Measurements from ENCODE around the gene DRGX. TPM values are rescaled to one million over a fixed set of nuclear protein-coding genes. Genes with fewer than 3 reads are reported as not detected.

Gene DRGX
- total and polyA plus RNA-seq, 10 of the 15 experiments (the other 5 are each of a cell fraction or from before 2014, with no cell fraction given), result not detected

DNA sequence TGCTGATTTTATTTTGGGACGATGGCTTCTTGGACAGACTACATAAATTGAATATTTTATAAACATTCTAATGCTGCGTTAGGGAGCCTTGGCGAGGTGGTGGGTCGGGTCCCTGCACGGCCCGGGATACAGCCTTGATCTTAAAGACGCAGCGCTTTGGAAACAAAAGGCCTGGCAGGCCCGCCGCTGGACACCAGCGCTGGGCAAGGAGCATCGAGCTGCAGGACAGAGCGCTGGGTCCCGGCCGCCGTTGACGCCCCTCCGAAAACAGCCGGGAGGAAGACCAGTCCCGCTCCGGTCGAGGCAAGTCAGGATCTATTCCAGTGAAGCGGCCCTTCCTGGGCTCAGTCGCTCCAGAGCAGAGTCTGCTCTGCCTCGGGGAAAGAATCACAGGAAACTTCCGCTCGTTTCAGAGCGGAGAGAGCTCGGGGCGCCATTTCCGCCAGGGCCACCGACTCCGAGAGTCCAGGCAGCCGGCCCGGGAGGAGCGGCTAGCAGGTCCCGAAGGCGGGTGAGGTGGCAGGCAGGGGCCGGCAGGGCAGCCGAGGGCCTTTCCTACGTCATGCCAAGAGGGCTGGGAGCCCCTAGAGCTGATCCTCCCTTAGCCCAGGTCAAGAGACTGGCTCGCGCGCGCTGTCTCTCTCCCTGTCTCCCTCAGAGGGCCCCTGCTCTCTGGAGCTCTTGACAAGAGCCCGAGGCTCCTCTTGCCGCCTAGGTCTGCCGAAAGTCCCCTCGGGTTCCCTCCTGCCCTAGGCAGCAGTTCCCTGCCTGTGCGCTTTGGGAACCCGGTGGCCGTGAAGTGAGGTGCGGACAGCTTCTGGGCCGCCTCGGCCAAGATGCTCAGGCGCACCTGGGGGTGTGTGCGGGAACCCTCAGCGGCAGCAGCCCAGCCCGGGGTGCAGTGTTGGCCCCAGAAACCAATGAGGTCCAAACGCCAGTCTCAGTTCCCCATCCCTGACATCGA lies 1.4 kb upstream of the DRGX start:
- Histone ChIP-seq H3K9me3 (replicated peaks; ENCODE audit: control insufficient read depth, insufficient read depth, low read length) (no peaks in the 10 kb centered on the region; the same call in 2 of the 3 replicates), H3K27ac (ENCODE audit: control insufficient read depth, insufficient read depth) (no peak overlapping the region), H3K4me2 (ENCODE audit: control insufficient read depth, insufficient read depth) (no peak overlapping the region), H3K79me2 (ENCODE audit: control insufficient read depth, insufficient read depth, low read length) (no peaks in the 10 kb centered on the region), H3K4me3 (no peak overlapping the region), H3K4me1 (ENCODE audit: control insufficient read depth, insufficient read depth, low read length) (no peaks in the 10 kb centered on the region), H3K27me3 (replicated peaks in 1 of 2; ENCODE audit: control insufficient read depth in 2 of 2, insufficient read depth in 2 of 2, low read length in 1 of 2) (peaks cover 13 to 17% of the 10 kb centered on the region in 2 experiments), H4K20me1 (ENCODE audit: control insufficient read depth, insufficient read depth) (no peaks in the 10 kb centered on the region), H2AFZ (ENCODE audit: control insufficient read depth, low read depth, low read length) (no peak overlapping the region), H3K36me3 (ENCODE audit: control insufficient read depth in 2 of 2, insufficient read depth in 2 of 2, low read length in 1 of 2) (no peaks in the 10 kb centered on the region), H3K9ac (ENCODE audit: control insufficient read depth, insufficient read depth, low read length) (no peak overlapping the region)
- TF ChIP-seq SUZ12 (IDR thresholded peaks at IDR 0.05; ENCODE audit: unreplicated experiment) (peak; percentile 72), JUND (IDR thresholded peaks at IDR 0.05; ENCODE audit: low read depth, low read length) (no peak)
- ATAC-seq (no peak; the same call in 2 of the 3 replicates), FAIRE-seq (no peak), DNase-seq (ENCODE audit: low read depth, low spot score) (no peak)
- WGBS (ENCODE audit: insufficient coverage, insufficient replicate concordance, low lambda C conversion rate, missing lambda C conversion rate), result 41% methylated on average over 52 of the region's 61 CpGs
- intact Hi-C loops (cut with micrococcal nuclease; ENCODE audit: unreplicated experiment) (no loop called here), in situ Hi-C loops (cut with MboI) (no loop called here)
- POLR2A ChIA-PET, result no interaction called here
- CTCF ChIA-PET, result interaction anchor here (0.6 kb wide), 1 partner anchor 837 kb away, joined by 3 read pairs; no protein-coding TSS in a partner anchor
- RAD21 ChIA-PET (ENCODE audit: unreplicated experiment), result no interaction called here
- SMC1A ChIA-PET (ENCODE audit: uncharacterized antibody, unreplicated experiment), result no interaction called here
- no TSS peak for BruUV-seq (replicated peaks)

DNA sequence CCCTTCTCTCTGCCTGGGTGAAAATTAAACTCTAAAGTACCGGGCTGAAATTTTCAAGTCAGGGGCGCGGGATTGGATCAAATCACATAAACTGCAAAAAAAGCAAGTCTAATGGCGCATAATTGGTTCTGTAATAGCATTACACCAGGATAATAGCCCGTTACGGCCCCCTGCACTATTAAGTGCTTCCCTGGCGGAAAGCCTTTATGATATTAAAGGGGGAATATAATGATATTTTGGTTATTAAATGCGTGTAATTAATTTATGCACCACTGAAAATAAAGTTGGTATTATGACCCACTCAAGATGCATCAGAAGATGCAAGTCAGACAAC lies 744 bp upstream of the DRGX start:
- ChIA-PET RAD21 (ENCODE audit: unreplicated experiment) (no interaction called here), CTCF (interaction anchor here (0.6 kb wide), 1 partner anchor 836 kb away, joined by 3 read pairs; no protein-coding TSS in a partner anchor)
- ATAC-seq, result no peak

More for the DNA sequence above, 744 bp upstream of the DRGX start:
- Histone ChIP-seq H3K27me3 (replicated peaks in 1 of 2; ENCODE audit: control insufficient read depth in 2 of 2, insufficient read depth in 2 of 2, low read length in 1 of 2) (peaks cover 13 to 17% of the 10 kb centered on the region in 2 experiments), H3K4me3 (no peak overlapping the region), H3K27ac (ENCODE audit: control insufficient read depth, insufficient read depth) (no peak overlapping the region), H3K9me3 (replicated peaks; ENCODE audit: control insufficient read depth, insufficient read depth, low read length) (no peaks in the 10 kb centered on the region; the same call in 2 of the 3 replicates), H4K20me1 (ENCODE audit: control insufficient read depth, insufficient read depth) (no peaks in the 10 kb centered on the region), H3K4me2 (ENCODE audit: control insufficient read depth, insufficient read depth) (no peak overlapping the region), H3K36me3 (ENCODE audit: control insufficient read depth in 2 of 2, insufficient read depth in 2 of 2, low read length in 1 of 2) (no peaks in the 10 kb centered on the region), H2AFZ (ENCODE audit: control insufficient read depth, low read depth, low read length) (no peak overlapping the region), H3K79me2 (ENCODE audit: control insufficient read depth, insufficient read depth, low read length) (no peaks in the 10 kb centered on the region), H3K4me1 (ENCODE audit: control insufficient read depth, insufficient read depth, low read length) (no peaks in the 10 kb centered on the region), H3K9ac (ENCODE audit: control insufficient read depth, insufficient read depth, low read length) (no peak overlapping the region)
- TF ChIP-seq, protein P1, sequence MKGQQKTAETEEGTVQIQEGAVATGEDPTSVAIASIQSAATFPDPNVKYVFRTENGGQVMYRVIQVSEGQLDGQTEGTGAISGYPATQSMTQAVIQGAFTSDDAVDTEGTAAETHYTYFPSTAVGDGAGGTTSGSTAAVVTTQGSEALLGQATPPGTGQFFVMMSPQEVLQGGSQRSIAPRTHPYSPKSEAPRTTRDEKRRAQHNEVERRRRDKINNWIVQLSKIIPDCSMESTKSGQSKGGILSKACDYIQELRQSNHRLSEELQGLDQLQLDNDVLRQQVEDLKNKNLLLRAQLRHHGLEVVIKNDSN (IDR thresholded peaks at IDR 0.05; ENCODE audit: borderline replicate concordance, extremely low read length, insufficient read depth, low read depth, low read length), result no peak
- no peak for TF ChIP-seq RAD21 (IDR thresholded peaks at IDR 0.05; ENCODE audit: insufficient read depth, low read depth, low read length)
- TF ChIP-seq ZNF24 (IDR thresholded peaks at IDR 0.05), result no peak
- no peak for TF ChIP-seq RCOR1 (conservative IDR thresholded peaks at IDR 0.05; ENCODE audit: low read depth, low read length)
- TF ChIP-seq SUZ12 (IDR thresholded peaks at IDR 0.05; ENCODE audit: unreplicated experiment), result no peak
- 0 out of 2 replicates have a peak, but pooled peaks have one; percentile 23 for TF ChIP-seq EZH2 (IDR thresholded peaks at IDR 0.05; ENCODE audit: borderline replicate concordance, control insufficient read depth, low read depth, low read length)
- WGBS (ENCODE audit: insufficient coverage, insufficient replicate concordance, low lambda C conversion rate, missing lambda C conversion rate), result 25% methylated on average over 8 of the region's 8 CpGs
- BruUV-seq (replicated peaks), result no TSS peak
- SMC1A ChIA-PET (ENCODE audit: uncharacterized antibody, unreplicated experiment), result no interaction called here
- intact Hi-C loops (cut with micrococcal nuclease; ENCODE audit: unreplicated experiment), result no loop called here
- in situ Hi-C loops (cut with MboI), result no loop called here
- no peak for FAIRE-seq
- POLR2A ChIA-PET, result no interaction called here
- DNase-seq (ENCODE audit: low read depth, low spot score), result no peak

All from GM12878 (cell line).